Glutamatergic neuron (in vitro differentiated cells): ENCODE data around the gene CCT4. TPM values are rescaled to one million over a fixed set of nuclear protein-coding genes. Genes with fewer than 3 reads are reported as not detected.

Experiments
- DNase-seq: peaks from one replicate; pipeline ENCODE4 v3.0.0; 2022
- H3K27ac Mint-ChIP-seq: one replicate; pipeline ENCODE4 v1.8.0; 2020; ENCODE audit warnings: mild to moderate bottlenecking, mixed read lengths, inconsistent platforms; ENCODE audit not compliant: unreplicated experiment
- H3K27me3 Mint-ChIP-seq: one replicate; pipeline ENCODE4 v1.8.0; 2020; ENCODE audit warnings: mild to moderate bottlenecking, moderate library complexity, mixed read lengths, inconsistent platforms; ENCODE audit not compliant: unreplicated experiment
- H3K36me3 Mint-ChIP-seq: one replicate; pipeline ENCODE4 v1.8.0; 2020; ENCODE audit warnings: mild to moderate bottlenecking, mixed read lengths, inconsistent platforms; ENCODE audit not compliant: unreplicated experiment
- H3K4me1 Mint-ChIP-seq: one replicate; pipeline ENCODE4 v1.8.0; 2020; ENCODE audit warnings: mild to moderate bottlenecking, low read depth, mixed read lengths, inconsistent platforms; ENCODE audit not compliant: unreplicated experiment
- H3K4me3 Mint-ChIP-seq: one replicate; pipeline ENCODE4 v1.8.0; 2020; ENCODE audit warnings: mild to moderate bottlenecking, mixed read lengths, inconsistent platforms; ENCODE audit not compliant: unreplicated experiment
- H3K9me3 Mint-ChIP-seq: one replicate; pipeline ENCODE4 v1.8.0; 2020; ENCODE audit warnings: mild to moderate bottlenecking, moderate library complexity, mixed read lengths, inconsistent platforms; ENCODE audit not compliant: unreplicated experiment
- long read RNA-seq: library from polyadenylated mRNA; unstranded; transcript quantifications from one replicate; pipeline ENCODE4 v2.0.0, GENCODE V29; 2020; ENCODE audit not compliant: unreplicated experiment
- total RNA-seq: library from RNA; stranded (reverse); fragmentation: NEBNext Ultra II Directional; extraction: Animal tissue kit (Norgen Biotek cat#: 25700); gene quantifications from one replicate; pipeline ENCODE4 v1.2.1, GENCODE V29; 2021; ENCODE audit not compliant: unreplicated experiment
- TF ChIP-seq, protein P1 (sequence below): fragments of 200-600 bp; sonication (generic); IDR thresholded peaks from one replicate; pipeline ENCODE4 v1.5.0; 2021; ENCODE audit not compliant: partially characterized antibody, unreplicated experiment

Gene CCT4, protein sequence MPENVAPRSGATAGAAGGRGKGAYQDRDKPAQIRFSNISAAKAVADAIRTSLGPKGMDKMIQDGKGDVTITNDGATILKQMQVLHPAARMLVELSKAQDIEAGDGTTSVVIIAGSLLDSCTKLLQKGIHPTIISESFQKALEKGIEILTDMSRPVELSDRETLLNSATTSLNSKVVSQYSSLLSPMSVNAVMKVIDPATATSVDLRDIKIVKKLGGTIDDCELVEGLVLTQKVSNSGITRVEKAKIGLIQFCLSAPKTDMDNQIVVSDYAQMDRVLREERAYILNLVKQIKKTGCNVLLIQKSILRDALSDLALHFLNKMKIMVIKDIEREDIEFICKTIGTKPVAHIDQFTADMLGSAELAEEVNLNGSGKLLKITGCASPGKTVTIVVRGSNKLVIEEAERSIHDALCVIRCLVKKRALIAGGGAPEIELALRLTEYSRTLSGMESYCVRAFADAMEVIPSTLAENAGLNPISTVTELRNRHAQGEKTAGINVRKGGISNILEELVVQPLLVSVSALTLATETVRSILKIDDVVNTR
- 146 TPM for total RNA-seq
- long read RNA-seq, transcript CCT4-201 (14 exons, 2,520 nt), result major isoform, 253 of 281 reads
- long read RNA-seq, partial matches to known transcripts, result 7 of 281 reads
- long read RNA-seq, other reads (novel, unspliced or antisense), result 15 of 281 reads

DNA sequence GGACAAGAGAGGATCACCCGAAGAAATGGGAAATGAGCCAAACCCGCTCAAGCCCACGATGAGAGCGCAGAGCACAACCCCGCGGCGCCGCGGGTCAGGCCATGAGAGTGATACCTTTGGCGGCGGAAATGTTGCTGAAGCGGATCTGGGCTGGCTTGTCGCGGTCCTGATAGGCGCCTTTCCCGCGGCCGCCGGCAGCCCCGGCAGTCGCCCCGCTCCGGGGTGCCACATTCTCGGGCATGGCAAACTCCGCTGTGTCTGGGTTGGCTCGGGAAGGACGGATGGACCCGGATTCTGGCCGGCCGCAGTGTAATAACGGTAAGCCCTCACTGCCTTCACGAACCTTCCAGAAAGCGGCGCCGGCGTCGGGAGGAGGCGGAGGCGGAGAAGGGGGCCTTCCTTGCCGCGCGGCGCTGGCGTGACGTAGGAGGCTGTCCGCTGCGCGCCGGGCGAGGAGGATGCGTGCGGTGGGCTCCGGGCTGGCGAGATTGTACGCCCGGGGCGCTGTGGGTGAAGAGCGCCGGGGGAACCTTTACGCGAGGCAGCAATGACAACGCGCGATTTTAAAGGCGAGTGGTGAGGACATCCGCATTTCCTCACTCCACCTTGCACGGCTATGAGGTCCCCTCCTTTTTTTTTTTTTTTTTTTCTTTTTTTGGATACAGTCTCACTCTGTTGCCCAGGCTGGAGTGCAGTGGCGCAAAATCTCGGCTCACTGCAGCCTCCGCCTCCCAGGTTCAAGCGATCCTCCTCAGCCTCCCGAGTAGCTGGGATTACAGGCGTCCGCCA is at the start of gene CCT4:
Gene CCT4 (minus strand): TSS at position 390 of the 789 bp plus-strand sequence. CDS start 149 bp downstream, at position 241.
- TF ChIP-seq, protein P1, sequence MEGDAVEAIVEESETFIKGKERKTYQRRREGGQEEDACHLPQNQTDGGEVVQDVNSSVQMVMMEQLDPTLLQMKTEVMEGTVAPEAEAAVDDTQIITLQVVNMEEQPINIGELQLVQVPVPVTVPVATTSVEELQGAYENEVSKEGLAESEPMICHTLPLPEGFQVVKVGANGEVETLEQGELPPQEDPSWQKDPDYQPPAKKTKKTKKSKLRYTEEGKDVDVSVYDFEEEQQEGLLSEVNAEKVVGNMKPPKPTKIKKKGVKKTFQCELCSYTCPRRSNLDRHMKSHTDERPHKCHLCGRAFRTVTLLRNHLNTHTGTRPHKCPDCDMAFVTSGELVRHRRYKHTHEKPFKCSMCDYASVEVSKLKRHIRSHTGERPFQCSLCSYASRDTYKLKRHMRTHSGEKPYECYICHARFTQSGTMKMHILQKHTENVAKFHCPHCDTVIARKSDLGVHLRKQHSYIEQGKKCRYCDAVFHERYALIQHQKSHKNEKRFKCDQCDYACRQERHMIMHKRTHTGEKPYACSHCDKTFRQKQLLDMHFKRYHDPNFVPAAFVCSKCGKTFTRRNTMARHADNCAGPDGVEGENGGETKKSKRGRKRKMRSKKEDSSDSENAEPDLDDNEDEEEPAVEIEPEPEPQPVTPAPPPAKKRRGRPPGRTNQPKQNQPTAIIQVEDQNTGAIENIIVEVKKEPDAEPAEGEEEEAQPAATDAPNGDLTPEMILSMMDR, result no peak
- Mint-ChIP-seq H3K9me3 (peaks cover 1% of the 10 kb centered on the region), H3K27ac (peak within 1 kb of the TSS; percentile 96), H3K4me3 (peak within 1 kb of the TSS; percentile 92), H3K36me3 (no peaks in the 10 kb centered on the region), H3K4me1 (peaks cover 4% of the 10 kb centered on the region), H3K27me3 (peaks cover 2% of the 10 kb centered on the region)
- DNase-seq, result peak; percentile 94

DNA sequence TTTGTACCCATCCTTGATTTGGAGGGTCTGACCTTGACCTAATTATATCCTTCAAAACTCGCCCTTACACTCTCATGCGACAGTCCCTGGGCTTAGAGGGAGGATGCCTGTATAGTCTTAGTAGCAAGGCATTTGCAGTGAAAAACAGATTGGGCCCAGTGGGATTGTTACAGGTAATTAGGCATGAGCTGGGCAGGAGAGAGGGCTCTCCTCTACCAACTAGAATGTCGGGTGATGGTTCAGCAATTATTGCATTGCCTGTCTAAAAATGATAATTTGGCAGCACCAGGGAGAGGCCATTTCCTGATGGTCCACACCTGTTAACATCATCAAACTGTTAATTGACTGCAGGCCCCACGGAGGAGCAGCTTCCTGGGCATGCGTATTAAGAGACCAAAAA is 49.4 kb upstream of the CCT4 start:
- H3K9me3 Mint-ChIP-seq, result no peaks in the 10 kb centered on the region
- TF ChIP-seq, protein P1, result no peak
- no peak overlapping the region for H3K27ac Mint-ChIP-seq

GRCh38 chr2:61937098-61937497 is 48.6 kb upstream of the CCT4 start:
- H3K27me3 Mint-ChIP-seq, result no peaks in the 10 kb centered on the region
- TF ChIP-seq, protein P1, result no peak
- no peak overlapping the region for H3K27ac Mint-ChIP-seq
- no peak overlapping the region for H3K4me3 Mint-ChIP-seq
- DNase-seq, result no peak
- H3K4me1 Mint-ChIP-seq, result peaks cover 4% of the 10 kb centered on the region
- H3K36me3 Mint-ChIP-seq, result peaks cover 6% of the 10 kb centered on the region
- H3K9me3 Mint-ChIP-seq, result no peaks in the 10 kb centered on the region

More for the DNA sequence above, 49.4 kb upstream of the CCT4 start:
- no peak for DNase-seq
- Mint-ChIP-seq H3K4me1 (peaks cover 4% of the 10 kb centered on the region), H3K36me3 (no peaks in the 10 kb centered on the region), H3K4me3 (no peak overlapping the region), H3K27me3 (no peaks in the 10 kb centered on the region)

GRCh38 chr2:61928826-61929461 is 40.5 kb upstream of the CCT4 start:
- DNase-seq, result no peak
- Mint-ChIP-seq H3K27me3 (peaks cover 4% of the 10 kb centered on the region), H3K27ac (no peak overlapping the region), H3K4me1 (no peaks in the 10 kb centered on the region), H3K4me3 (no peak overlapping the region), H3K36me3 (peaks cover 11% of the 10 kb centered on the region), H3K9me3 (no peaks in the 10 kb centered on the region)
- TF ChIP-seq, protein P1, result no peak
